ENCODE results near the gene PIK3AP1.
"Not testable (repeated sequence)": the region's sequence is repeated elsewhere in the genome, so short reads cannot be mapped to it uniquely, and the experiment has no call there.

PIK3AP1 gene

GRCh38 chr10:96687317-96688012, 32.8 kb downstream of the PIK3AP1 start:
- no peak for TF ChIP-seq JUND (IDR thresholded peaks at IDR 0.05; ENCODE audit: low read depth)
- in situ Hi-C loops (cut with HindIII; ENCODE audit: low pct_unique_long_range_greater_than_20kb, low sequenced_read_pairs), result no loop called here
- no peak for DNase-seq (ENCODE audit: low read depth in 1 of 2, low spot score in 1 of 2)

GRCh38 chr10:96686514-96686913, 33.8 kb downstream of the PIK3AP1 start:
- in situ Hi-C loops (cut with HindIII; ENCODE audit: low pct_unique_long_range_greater_than_20kb, low sequenced_read_pairs), result no loop called here
- no peak for TF ChIP-seq JUND (IDR thresholded peaks at IDR 0.05; ENCODE audit: low read depth)
- DNase-seq (ENCODE audit: low read depth in 1 of 2, low spot score in 1 of 2), result no peak

- no peak for TF ChIP-seq JUND (IDR thresholded peaks at IDR 0.05; ENCODE audit: low read depth)
- in situ Hi-C loops (cut with HindIII; ENCODE audit: low pct_unique_long_range_greater_than_20kb, low sequenced_read_pairs), result no loop called here
- no peak for DNase-seq (ENCODE audit: low read depth in 1 of 2, low spot score in 1 of 2)
Measured at GRCh38 chr10:96685306-96685705, 35.0 kb downstream of the PIK3AP1 start.

GRCh38 chr10:96684826-96685225, 35.5 kb downstream of the PIK3AP1 start:
- no peak for DNase-seq (ENCODE audit: low read depth in 1 of 2, low spot score in 1 of 2)
- in situ Hi-C loops (cut with HindIII; ENCODE audit: low pct_unique_long_range_greater_than_20kb, low sequenced_read_pairs), result no loop called here
- TF ChIP-seq JUND (IDR thresholded peaks at IDR 0.05; ENCODE audit: low read depth), result no peak

GRCh38 chr10:96683710-96684109, 36.6 kb downstream of the PIK3AP1 start:
- in situ Hi-C loops (cut with HindIII; ENCODE audit: low pct_unique_long_range_greater_than_20kb, low sequenced_read_pairs), result no loop called here
- DNase-seq (ENCODE audit: low read depth in 1 of 2, low spot score in 1 of 2), result no peak
- TF ChIP-seq JUND (IDR thresholded peaks at IDR 0.05; ENCODE audit: low read depth), result no peak

- no peak for DNase-seq (ENCODE audit: low read depth in 1 of 2, low spot score in 1 of 2)
- no peak for TF ChIP-seq JUND (IDR thresholded peaks at IDR 0.05; ENCODE audit: low read depth)
- in situ Hi-C loops (cut with HindIII; ENCODE audit: low pct_unique_long_range_greater_than_20kb, low sequenced_read_pairs), result no loop called here
Measured at GRCh38 chr10:96683065-96683464, 37.2 kb downstream of the PIK3AP1 start.

- TF ChIP-seq JUND (IDR thresholded peaks at IDR 0.05; ENCODE audit: low read depth), result no peak
- no peak for DNase-seq (ENCODE audit: low read depth in 1 of 2, low spot score in 1 of 2)
- in situ Hi-C loops (cut with HindIII; ENCODE audit: low pct_unique_long_range_greater_than_20kb, low sequenced_read_pairs), result no loop called here
Measured at GRCh38 chr10:96681524-96681923, 38.8 kb downstream of the PIK3AP1 start.

GRCh38 chr10:96680463-96680862, 39.9 kb downstream of the PIK3AP1 start:
- in situ Hi-C loops (cut with HindIII; ENCODE audit: low pct_unique_long_range_greater_than_20kb, low sequenced_read_pairs); DNase-seq (ENCODE audit: low read depth in 1 of 2, low spot score in 1 of 2): not testable (repeated sequence)

GRCh38 chr10:96678725-96679124, 41.6 kb downstream of the PIK3AP1 start:
- in situ Hi-C loops (cut with HindIII; ENCODE audit: low pct_unique_long_range_greater_than_20kb, low sequenced_read_pairs), result no loop called here
- TF ChIP-seq JUND (IDR thresholded peaks at IDR 0.05; ENCODE audit: low read depth), result no peak
- DNase-seq (ENCODE audit: low read depth in 1 of 2, low spot score in 1 of 2), result no peak

- TF ChIP-seq JUND (IDR thresholded peaks at IDR 0.05; ENCODE audit: low read depth), result no peak
- DNase-seq (ENCODE audit: low read depth in 1 of 2, low spot score in 1 of 2), result no peak
- in situ Hi-C loops (cut with HindIII; ENCODE audit: low pct_unique_long_range_greater_than_20kb, low sequenced_read_pairs), result no loop called here
Measured at GRCh38 chr10:96676272-96677112, 43.8 kb downstream of the PIK3AP1 start.

- TF ChIP-seq JUND (IDR thresholded peaks at IDR 0.05; ENCODE audit: low read depth), result no peak
- in situ Hi-C loops (cut with HindIII; ENCODE audit: low pct_unique_long_range_greater_than_20kb, low sequenced_read_pairs), result no loop called here
- no peak for DNase-seq (ENCODE audit: low read depth in 1 of 2, low spot score in 1 of 2)
Measured at GRCh38 chr10:96675846-96676245, 44.5 kb downstream of the PIK3AP1 start.

- no peak for DNase-seq (ENCODE audit: low read depth in 1 of 2, low spot score in 1 of 2)
- in situ Hi-C loops (cut with HindIII; ENCODE audit: low pct_unique_long_range_greater_than_20kb, low sequenced_read_pairs), result no loop called here
Measured at GRCh38 chr10:96673318-96674099, 46.8 kb downstream of the PIK3AP1 start.

More at GRCh38 chr10:96673318-96674099, 46.8 kb downstream of the PIK3AP1 start:
- TF ChIP-seq JUND (IDR thresholded peaks at IDR 0.05; ENCODE audit: low read depth), result no peak
